ENCODE data around the gene BCAN. TPM values are rescaled to one million over a fixed set of nuclear protein-coding genes. Genes with fewer than 3 reads are reported as not detected.

The BCAN gene
- total RNA-seq, 1 experiment from 2014 or later, result 1.2 TPM

DNA sequence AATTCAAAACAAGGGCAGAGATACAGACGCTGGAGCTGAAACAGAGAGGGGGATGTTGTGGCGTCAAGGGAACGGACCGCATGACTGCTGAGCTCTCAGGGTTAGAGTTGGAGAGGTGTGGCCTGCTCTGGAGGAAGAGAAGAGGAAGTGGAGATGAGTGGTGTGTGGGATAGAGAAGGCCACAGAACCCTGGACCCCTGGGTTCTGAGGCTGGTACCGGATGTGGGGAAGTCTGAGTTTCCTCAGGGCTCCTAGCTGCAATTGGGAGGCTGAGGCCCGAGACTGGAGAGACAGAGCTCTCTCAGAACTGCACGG is 1.8 kb downstream of the BCAN start:
- no CpG with 5 or more reads among the region's 7 CpGs for WGBS (ENCODE audit: extremely low coverage, insufficient read length, low lambda C conversion rate)
- Histone ChIP-seq H3K79me2 (ENCODE audit: insufficient read depth, low read length) (no peaks in the 10 kb centered on the region), H3K79me1 (ENCODE audit: insufficient read depth, low read depth, low read length, poor library complexity, severe bottlenecking) (no peaks in the 10 kb centered on the region), H2BK5ac (ENCODE audit: insufficient read length, low read length) (no peak overlapping the region), H3K4me1 (ENCODE audit: insufficient read depth, low read length) (peaks cover 4% of the 10 kb centered on the region; the same call in 1 of the 2 replicates), H3K23ac (ENCODE audit: insufficient read length, low read depth, low read length) (no peak overlapping the region), H3K9me3 (ENCODE audit: control insufficient read depth, low read depth, low read length) (no peaks in the 10 kb centered on the region), H3K4ac (ENCODE audit: low read depth, low read length) (no peak overlapping the region), H3K14ac (ENCODE audit: insufficient read depth, low read length) (no peak overlapping the region), H4K8ac (replicated peaks; ENCODE audit: insufficient read length, low read depth, low read length) (no peak overlapping the region), H2AK5ac (ENCODE audit: insufficient read length, low read length) (no peak overlapping the region), H2BK120ac (ENCODE audit: low read depth, low read length, poor library complexity, severe bottlenecking) (no peak overlapping the region), H2AFZ (ENCODE audit: low read length) (no peak overlapping the region), H2BK15ac (ENCODE audit: low read depth, low read length) (no peak overlapping the region), H2BK12ac (ENCODE audit: insufficient read length, low read depth, low read length) (no peak overlapping the region), H3K27me3 (ENCODE audit: insufficient read depth, low read length) (peaks cover 10% of the 10 kb centered on the region; the same call in 1 of the 2 replicates), H2BK20ac (ENCODE audit: low read depth, low read length, poor library complexity, severe bottlenecking) (no peak overlapping the region), H3K56ac (ENCODE audit: insufficient read length, low read depth, low read length) (no peak overlapping the region), H3K23me2 (ENCODE audit: insufficient read length, low read depth, low read length, poor library complexity, severe bottlenecking) (peaks cover 11% of the 10 kb centered on the region), H3K4me2 (ENCODE audit: insufficient read depth, insufficient read length, low read length) (no peak overlapping the region), H4K91ac (ENCODE audit: insufficient read length, low read depth, low read length) (no peak overlapping the region), H4K20me1 (ENCODE audit: control insufficient read depth, insufficient read depth, insufficient read length) (no peaks in the 10 kb centered on the region), H3K27ac (ENCODE audit: insufficient read length, low read depth, low read length) (no peak overlapping the region), H3T11ph (ENCODE audit: low read length) (no peak overlapping the region), H4K5ac (ENCODE audit: insufficient read length, low read depth, low read length) (no peak overlapping the region), H3K18ac (ENCODE audit: insufficient read length, low read depth, low read length) (no peak overlapping the region), H3K9ac (ENCODE audit: extremely low read depth, insufficient read length, low read length) (no peak overlapping the region)
- TF ChIP-seq, protein P1, sequence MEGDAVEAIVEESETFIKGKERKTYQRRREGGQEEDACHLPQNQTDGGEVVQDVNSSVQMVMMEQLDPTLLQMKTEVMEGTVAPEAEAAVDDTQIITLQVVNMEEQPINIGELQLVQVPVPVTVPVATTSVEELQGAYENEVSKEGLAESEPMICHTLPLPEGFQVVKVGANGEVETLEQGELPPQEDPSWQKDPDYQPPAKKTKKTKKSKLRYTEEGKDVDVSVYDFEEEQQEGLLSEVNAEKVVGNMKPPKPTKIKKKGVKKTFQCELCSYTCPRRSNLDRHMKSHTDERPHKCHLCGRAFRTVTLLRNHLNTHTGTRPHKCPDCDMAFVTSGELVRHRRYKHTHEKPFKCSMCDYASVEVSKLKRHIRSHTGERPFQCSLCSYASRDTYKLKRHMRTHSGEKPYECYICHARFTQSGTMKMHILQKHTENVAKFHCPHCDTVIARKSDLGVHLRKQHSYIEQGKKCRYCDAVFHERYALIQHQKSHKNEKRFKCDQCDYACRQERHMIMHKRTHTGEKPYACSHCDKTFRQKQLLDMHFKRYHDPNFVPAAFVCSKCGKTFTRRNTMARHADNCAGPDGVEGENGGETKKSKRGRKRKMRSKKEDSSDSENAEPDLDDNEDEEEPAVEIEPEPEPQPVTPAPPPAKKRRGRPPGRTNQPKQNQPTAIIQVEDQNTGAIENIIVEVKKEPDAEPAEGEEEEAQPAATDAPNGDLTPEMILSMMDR (conservative IDR thresholded peaks at IDR 0.05), result no peak
- H3K36me3 Mint-ChIP-seq (ENCODE audit: insufficient read depth in 1 of 3, low read depth in 3 of 3), result no peaks in the 10 kb centered on the region
- H3K4me3 Mint-ChIP-seq, result no peak overlapping the region
- H3K27ac Mint-ChIP-seq, result no peak overlapping the region
- H3K4me1 Mint-ChIP-seq, result peaks cover 21 to 24% of the 10 kb centered on the region in 2 experiments
- no peaks in the 10 kb centered on the region; a peak in 1 of 5 replicates for H3K9me3 Mint-ChIP-seq
- H3K27me3 Mint-ChIP-seq (ENCODE audit: low read depth), result peaks cover 96% of the 10 kb centered on the region
- no peak for DNase-seq
